ENCODE measurements around the gene STEAP3.

Gene STEAP3, protein sequence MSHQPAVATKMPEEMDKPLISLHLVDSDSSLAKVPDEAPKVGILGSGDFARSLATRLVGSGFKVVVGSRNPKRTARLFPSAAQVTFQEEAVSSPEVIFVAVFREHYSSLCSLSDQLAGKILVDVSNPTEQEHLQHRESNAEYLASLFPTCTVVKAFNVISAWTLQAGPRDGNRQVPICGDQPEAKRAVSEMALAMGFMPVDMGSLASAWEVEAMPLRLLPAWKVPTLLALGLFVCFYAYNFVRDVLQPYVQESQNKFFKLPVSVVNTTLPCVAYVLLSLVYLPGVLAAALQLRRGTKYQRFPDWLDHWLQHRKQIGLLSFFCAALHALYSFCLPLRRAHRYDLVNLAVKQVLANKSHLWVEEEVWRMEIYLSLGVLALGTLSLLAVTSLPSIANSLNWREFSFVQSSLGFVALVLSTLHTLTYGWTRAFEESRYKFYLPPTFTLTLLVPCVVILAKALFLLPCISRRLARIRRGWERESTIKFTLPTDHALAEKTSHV

DNA sequence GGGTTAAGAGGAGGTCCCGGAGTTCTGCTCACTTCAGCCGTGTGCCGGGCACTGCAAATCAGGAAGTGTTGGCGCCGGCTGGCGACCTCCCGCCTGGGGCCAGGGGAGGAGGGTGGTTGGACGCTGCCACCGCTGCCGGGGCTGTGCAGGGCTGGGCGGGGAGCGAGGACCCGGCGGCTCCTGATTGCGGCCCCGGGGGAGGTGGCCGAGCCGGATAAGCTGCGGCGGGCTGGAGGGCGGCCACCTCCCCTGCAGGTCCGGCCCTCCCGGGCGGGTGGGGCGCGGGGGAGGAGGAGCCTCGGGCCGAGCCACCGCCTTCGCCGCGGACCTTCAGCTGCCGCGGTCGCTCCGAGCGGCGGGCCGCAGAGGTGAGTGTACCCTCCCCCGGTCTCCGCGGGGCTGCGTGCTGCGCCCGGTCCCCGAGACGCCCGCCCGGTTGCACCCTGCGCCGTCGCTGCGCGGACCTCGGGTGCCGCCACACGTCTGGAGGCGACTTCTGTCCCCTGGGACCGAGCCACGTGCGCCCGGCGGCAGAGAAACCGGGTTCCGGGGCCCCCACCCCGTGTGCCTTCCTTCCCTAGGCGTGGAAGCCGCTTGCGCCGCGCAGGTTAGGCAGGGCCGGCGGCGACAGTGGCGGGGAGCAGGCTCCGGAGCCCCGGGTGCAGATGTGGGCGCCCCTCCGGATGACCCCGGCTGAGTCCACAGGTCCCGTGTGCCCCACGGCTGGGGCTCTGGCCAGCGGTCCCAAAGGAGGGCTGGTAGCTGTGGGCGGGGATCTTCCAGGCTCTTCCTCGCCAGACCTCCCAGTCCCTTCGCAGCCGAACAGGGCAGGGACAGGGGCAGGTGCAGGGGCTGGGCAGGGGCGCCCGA lies at the start of gene STEAP3:
TSS of gene STEAP3 (plus strand) at position 314 of the 870 bp plus-strand sequence. CDS start 7,179 bp downstream, outside the sequence.
- peak within 1 kb of the TSS; percentile 65 for H3K4me3 ChIP-seq (ENCODE audit: control insufficient read depth, low read depth, low read length)
- TF ChIP-seq, protein P1, sequence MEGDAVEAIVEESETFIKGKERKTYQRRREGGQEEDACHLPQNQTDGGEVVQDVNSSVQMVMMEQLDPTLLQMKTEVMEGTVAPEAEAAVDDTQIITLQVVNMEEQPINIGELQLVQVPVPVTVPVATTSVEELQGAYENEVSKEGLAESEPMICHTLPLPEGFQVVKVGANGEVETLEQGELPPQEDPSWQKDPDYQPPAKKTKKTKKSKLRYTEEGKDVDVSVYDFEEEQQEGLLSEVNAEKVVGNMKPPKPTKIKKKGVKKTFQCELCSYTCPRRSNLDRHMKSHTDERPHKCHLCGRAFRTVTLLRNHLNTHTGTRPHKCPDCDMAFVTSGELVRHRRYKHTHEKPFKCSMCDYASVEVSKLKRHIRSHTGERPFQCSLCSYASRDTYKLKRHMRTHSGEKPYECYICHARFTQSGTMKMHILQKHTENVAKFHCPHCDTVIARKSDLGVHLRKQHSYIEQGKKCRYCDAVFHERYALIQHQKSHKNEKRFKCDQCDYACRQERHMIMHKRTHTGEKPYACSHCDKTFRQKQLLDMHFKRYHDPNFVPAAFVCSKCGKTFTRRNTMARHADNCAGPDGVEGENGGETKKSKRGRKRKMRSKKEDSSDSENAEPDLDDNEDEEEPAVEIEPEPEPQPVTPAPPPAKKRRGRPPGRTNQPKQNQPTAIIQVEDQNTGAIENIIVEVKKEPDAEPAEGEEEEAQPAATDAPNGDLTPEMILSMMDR (conservative IDR thresholded peaks at IDR 0.05; ENCODE audit: control insufficient read depth, insufficient read depth, low read depth, low read length), result no peak
- DNase-seq (ENCODE audit: low read depth), result peak; percentile 36

DNA sequence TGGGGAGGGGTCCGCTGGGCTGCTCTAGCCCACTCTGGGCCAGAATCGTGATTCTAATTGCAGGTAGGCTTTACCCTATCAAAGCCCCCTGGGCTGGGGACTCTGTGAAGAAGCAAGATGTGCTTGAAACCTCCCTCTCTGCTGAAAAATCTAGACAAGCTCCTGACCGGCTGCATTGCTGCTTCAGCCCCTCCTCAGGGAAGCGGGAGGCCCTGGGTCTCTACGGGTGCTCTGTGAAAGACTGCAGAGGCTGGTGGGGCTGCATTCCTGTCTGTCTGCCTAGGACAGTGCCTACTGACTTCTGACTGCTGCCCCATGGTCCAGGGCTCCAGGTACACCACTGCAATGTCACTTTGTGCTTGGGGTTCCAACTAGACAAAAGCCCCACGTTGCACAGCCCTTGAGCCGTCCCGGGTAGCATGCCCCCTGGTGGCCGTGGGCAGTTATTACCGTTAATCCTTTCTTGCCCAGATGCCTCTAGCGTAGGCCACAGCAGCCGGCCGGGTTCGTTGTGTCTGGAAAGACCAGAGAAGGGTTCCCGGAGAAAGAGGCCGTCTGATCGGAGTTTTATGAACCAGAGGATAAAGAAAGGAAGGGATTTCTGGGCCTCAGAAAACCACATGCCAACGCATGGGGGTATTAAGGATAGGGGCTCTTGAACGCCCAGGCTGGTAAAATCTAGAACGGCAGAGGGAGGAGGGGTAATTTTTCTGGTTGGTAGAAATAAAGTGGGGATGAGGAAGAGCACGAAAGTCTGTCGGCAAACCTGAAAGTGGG lies 49.2 kb upstream of the STEAP3 start:
- H3K4me3 ChIP-seq (ENCODE audit: control insufficient read depth, low read depth, low read length), result no peak overlapping the region
- peak; percentile 39 for DNase-seq (ENCODE audit: low read depth)

DNA sequence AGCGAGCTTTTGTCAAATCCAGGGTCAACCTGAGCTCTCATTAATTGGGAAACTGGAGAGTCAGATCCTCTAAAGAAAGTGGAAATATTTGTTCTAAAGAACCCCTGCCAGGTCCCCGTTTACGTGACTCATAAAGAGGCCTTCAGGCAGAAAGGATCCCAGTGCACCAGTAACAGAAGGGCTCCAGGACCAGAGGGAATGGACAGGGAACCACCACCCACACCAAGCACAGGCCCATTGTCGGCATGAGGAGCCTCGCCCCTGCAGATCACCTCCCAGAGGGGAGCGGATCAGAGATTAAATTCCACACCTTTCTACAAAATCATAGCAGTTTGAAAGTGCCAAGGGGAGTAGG lies 48.7 kb upstream of the STEAP3 start:
- TF ChIP-seq, protein P1 (conservative IDR thresholded peaks at IDR 0.05; ENCODE audit: control insufficient read depth, insufficient read depth, low read depth, low read length), result no peak
- no peak overlapping the region for H3K4me3 ChIP-seq (ENCODE audit: control insufficient read depth, low read depth, low read length)
- DNase-seq (ENCODE audit: low read depth), result no peak

More for the DNA sequence above, 49.2 kb upstream of the STEAP3 start:
- TF ChIP-seq, protein P1 (conservative IDR thresholded peaks at IDR 0.05; ENCODE audit: control insufficient read depth, insufficient read depth, low read depth, low read length), result peak; percentile 76

DNA sequence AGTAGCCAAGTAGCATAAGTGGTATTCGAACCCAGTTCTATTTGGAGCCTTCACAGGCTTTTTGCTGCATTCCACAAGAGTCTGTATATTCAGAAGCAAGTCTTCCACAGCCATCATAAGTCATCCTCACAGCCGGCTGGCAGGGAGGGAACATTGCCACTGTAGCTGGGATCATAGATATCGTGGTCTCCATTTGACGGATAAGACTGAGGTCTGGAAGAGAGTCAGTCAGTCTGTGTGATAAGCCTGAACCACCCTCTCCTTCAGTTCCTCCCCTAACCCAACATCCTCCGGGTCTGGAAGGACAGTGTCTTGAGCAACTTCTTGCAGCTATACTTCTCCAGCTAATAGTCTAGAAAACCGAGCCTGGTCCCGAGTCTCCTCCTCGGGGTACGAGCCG lies 48.1 kb upstream of the STEAP3 start:
- H3K4me3 ChIP-seq (ENCODE audit: control insufficient read depth, low read depth, low read length), result no peak overlapping the region
- TF ChIP-seq, protein P1 (conservative IDR thresholded peaks at IDR 0.05; ENCODE audit: control insufficient read depth, insufficient read depth, low read depth, low read length), result no peak
- DNase-seq (ENCODE audit: low read depth), result no peak

DNA sequence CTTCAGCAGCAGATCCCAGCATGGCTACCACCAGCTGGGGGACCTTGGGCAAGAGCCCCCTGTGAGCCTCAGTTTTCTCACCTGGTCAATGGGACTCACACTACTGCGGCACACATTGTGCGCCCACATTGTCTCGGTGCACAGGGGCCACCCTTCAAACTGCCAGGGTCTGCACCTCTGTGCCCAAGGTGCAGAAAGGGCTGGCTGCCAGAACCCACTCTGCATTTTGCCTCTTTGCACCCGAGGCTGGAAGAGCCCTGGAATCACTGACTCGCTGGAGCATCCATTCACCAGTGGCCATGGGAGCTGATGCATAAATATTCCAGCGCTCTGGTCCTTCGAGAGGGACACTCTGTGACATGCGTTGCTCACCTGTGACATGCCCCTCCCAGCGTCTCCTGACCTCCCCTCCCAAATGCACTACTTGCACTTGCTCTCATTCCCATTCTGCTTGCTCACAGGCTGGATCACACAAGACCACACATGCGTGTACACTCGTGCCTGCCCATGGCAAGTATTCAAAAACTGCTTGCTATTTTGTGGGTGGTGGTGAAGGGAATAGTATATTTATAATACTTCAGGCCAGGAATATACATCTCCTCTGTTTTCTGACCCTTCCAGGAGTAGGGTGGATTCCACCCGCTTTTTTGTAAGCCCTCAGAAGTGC lies 46.3 kb upstream of the STEAP3 start:
- H3K4me3 ChIP-seq (ENCODE audit: control insufficient read depth, low read depth, low read length), result no peak overlapping the region
- TF ChIP-seq, protein P1 (conservative IDR thresholded peaks at IDR 0.05; ENCODE audit: control insufficient read depth, insufficient read depth, low read depth, low read length), result no peak
- no peak for DNase-seq (ENCODE audit: low read depth)

DNA sequence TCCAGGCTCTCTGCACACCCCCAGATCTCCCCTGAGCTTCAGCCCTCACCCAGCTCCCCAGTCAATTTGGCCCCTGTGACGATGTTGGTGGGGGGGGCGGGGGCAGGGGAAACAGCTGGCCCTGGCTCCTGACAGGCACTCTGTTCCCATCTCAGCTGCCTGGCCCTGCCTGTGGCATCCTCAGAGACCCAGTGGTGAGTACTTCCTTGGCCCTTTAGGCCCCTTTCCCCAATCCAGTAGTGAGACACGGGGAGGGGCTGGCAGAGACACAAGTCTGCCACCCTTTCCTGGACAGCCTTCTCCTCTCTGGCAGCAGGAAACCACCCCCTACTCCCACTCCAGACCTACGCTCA lies 45.8 kb upstream of the STEAP3 start:
- DNase-seq (ENCODE audit: low read depth), result no peak
- no peak overlapping the region for H3K4me3 ChIP-seq (ENCODE audit: control insufficient read depth, low read depth, low read length)
- TF ChIP-seq, protein P1 (conservative IDR thresholded peaks at IDR 0.05; ENCODE audit: control insufficient read depth, insufficient read depth, low read depth, low read length), result no peak
